ENCODE results near the gene CCT7. TPM values are rescaled to one million over a fixed set of nuclear protein-coding genes. Genes with fewer than 3 reads are reported as not detected.

Gene CCT7
- total RNA-seq, 1 donor from 2014 or later: 321 TPM

- intact Hi-C loops (cut with micrococcal nuclease): loop anchor here (5.0 to 10.0 kb wide), 6 partner anchors 375 to 1550 kb away; partner anchors contain the start of genes EMX1, EXOC6B, SPR and TPRKB
Observed at GRCh38 chr2:73292316-73292905, 58.3 kb downstream of the CCT7 start.

- intact Hi-C loops (cut with micrococcal nuclease): loop anchor here (1.0 to 10.0 kb wide), 12 partner anchors 9 to 1549 kb away; partner anchors contain the start of genes ALMS1, EMX1, EXOC6B and FBXO41
Observed at GRCh38 chr2:73292906-73293533, 58.9 kb downstream of the CCT7 start.

- intact Hi-C loops (cut with micrococcal nuclease): loop anchor here (1.0 to 10.0 kb wide), 12 partner anchors 9 to 1549 kb away; partner anchors contain the start of genes ALMS1, EMX1, EXOC6B and FBXO41
Observed at GRCh38 chr2:73293534-73294171, 59.5 kb downstream of the CCT7 start, which contains the start of gene EGR4. EGR4 (minus strand) TSS chr2:73293548; CDS start chr2:73293317, 231 bp downstream.

GRCh38 chr2:73294239-73294638 lies 60.1 kb downstream of the CCT7 start:
- intact Hi-C loops (cut with micrococcal nuclease): loop anchor here (5.0 to 10.0 kb wide), 6 partner anchors 377 to 1548 kb away; partner anchors contain the start of genes EMX1, EXOC6B, SPR and TPRKB

- intact Hi-C loops (cut with micrococcal nuclease): loop anchor here (10.0 kb wide), 2 partner anchors 411 to 471 kb away; partner anchors contain the start of genes EXOC6B and SPR
Observed at GRCh38 chr2:73295751-73296400, 61.8 kb downstream of the CCT7 start.

- intact Hi-C loops (cut with micrococcal nuclease): loop anchor here (10.0 kb wide), 2 partner anchors 412 to 472 kb away; partner anchors contain the start of genes EXOC6B and SPR
Observed at GRCh38 chr2:73297151-73297559, 63.0 kb downstream of the CCT7 start.

GRCh38 chr2:73297586-73297985 lies 63.5 kb downstream of the CCT7 start:
- intact Hi-C loops (cut with micrococcal nuclease): loop anchor here (10.0 kb wide), 2 partner anchors 413 to 473 kb away; partner anchors contain the start of genes EXOC6B and SPR

GRCh38 chr2:73300926-73301325 lies 66.8 kb downstream of the CCT7 start:
- intact Hi-C loops (cut with micrococcal nuclease): no loop called here

GRCh38 chr2:73301636-73302035 lies 67.5 kb downstream of the CCT7 start:
- intact Hi-C loops (cut with micrococcal nuclease): no loop called here

Other genes with a start within 250 kb of the CCT7 start
- gene SFXN5, start 162.6 kb upstream of the CCT7 start, total RNA-seq: 9.7 and 10.3 TPM in 2 replicates
- 16.6 and 16.7 TPM in 2 replicates for gene RAB11FIP5, start 121.4 kb upstream of the CCT7 start, total RNA-seq
- not detected in 2 replicates for gene NOTO, start 31.7 kb upstream of the CCT7 start, total RNA-seq
- 24.0 and 28.3 TPM in 2 replicates for gene SMYD5, start 20.1 kb upstream of the CCT7 start, total RNA-seq
- gene PRADC1, start 1.1 kb upstream of the CCT7 start, total RNA-seq: 8.6 and 10.2 TPM in 2 replicates
- gene FBXO41, start 50.2 kb downstream of the CCT7 start, total RNA-seq: 16.6 and 17.5 TPM in 2 replicates
- 0.27 and 0.56 TPM in 2 replicates for gene EGR4, start 59.2 kb downstream of the CCT7 start, total RNA-seq
- 16.1 and 16.9 TPM in 2 replicates for gene ALMS1, start 151.5 kb downstream of the CCT7 start, total RNA-seq

Measured in T-helper 1 cell treated with Interleukin-12 subunit alpha and Interleukin-12 subunit beta and Interleukin-4 antibody, amounts not matched to agents 30 ng/mL and 1 ng/mL, for 36 hours (primary cell).